Central memory CD4-positive, alpha-beta T cell (primary cell): Measurements from ENCODE around the gene CAPN2.

ENCODE experiments used
- DNase-seq: peaks from one replicate; pipeline ENCODE4 v3.0.0; 2022
- total RNA-seq, 3 experiments: gene quantifications; one replicate each; lab custom pipeline; 2026; lab: John Stamatoyannopoulos, UW

Gene CAPN2
- 56.9 to 422 (median 297) reads per million in 3 experiments for total RNA-seq

GRCh38 chr1:223712194-223712849 is at the start of gene CAPN2:
CAPN2 (plus strand) TSS chr1:223712539; CDS start chr1:223712641, 102 bp downstream.
- peak; percentile 55 for DNase-seq

- no peak for DNase-seq
Measured at GRCh38 chr1:223662943-223663342, 49.4 kb upstream of the CAPN2 start.

- no peak for DNase-seq
Measured at GRCh38 chr1:223664106-223664505, 48.2 kb upstream of the CAPN2 start.

- DNase-seq, result no peak
Measured at GRCh38 chr1:223665592-223666312, 46.6 kb upstream of the CAPN2 start, which contains the start of gene CAPN8. CAPN8 (minus strand) TSS chr1:223665701; CDS start chr1:223665646, 55 bp downstream.

DNA sequence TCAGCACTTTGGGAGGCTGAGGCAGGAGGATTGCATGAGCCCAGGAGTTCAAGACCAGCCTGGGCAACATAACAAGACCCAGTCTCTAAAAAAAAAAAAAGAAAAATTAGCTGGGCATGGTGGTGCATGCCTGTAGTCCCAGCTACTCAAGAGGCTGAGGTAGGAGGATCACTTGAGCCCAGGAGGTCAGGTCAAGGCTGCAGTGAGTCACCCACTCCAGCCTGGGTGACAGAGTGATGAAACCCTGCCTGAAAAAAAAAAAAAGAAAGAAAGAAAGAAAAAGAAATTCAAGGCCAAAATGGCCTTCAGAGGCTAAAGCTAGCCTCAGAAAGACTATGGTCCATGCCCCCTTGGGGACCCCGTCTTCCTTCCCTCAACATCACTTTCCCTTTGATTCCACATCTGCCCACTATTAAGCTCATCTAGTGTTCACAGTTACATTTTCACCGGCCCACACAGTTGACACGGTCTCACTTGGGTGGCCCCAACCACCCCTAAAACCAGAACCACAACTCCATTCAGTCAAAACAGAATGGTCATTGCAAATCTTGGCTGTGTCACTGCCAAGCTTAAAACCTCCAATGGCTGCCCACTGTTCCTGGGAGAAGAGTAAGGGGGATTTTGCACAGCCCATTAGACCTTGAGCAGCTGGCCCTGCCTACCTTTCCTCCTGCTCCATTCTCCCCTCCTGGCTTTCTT is 44.7 kb upstream of the CAPN2 start:
- no peak for DNase-seq

GRCh38 chr1:223669003-223669795 is 43.1 kb upstream of the CAPN2 start:
- DNase-seq, result no peak

DNA sequence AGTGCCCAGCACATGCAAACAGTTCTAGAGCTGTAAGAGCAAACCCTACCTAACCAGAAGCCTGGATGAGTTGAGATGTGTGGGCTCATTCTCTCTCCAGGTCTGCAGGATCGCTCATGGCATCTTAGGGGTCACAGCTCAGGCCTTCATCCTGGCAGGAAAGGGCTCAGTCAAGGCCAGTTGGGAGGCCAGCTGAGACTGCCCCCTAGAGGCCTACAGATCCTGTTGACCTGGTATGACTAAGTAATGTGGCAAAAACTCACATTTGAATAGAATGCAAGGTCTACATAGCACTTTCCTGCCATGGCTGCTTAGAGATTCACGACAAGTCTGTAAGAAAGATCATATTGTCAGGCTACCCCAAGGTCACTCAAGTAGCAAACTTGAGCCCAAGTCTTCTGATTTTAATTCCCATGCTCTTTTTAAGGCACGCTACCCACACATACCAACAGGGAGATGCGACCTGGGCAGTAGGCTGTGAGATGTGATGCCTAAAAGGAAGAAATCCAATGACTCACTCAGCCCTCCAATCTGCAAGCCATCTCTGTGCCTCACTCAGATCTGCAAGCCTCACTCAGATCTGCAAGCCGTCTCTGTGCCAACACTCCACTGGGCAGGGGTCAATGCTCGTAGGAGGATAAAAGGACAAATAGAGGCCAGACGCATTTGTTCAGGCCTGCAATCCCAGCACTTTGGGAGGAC is 41.7 kb upstream of the CAPN2 start:
- DNase-seq, result no peak

GRCh38 chr1:223674119-223674890 is 38.0 kb upstream of the CAPN2 start:
- DNase-seq, result no peak

GRCh38 chr1:223678841-223679240 is 33.5 kb upstream of the CAPN2 start:
- no peak for DNase-seq

- no peak for DNase-seq
Measured at GRCh38 chr1:223680188-223680587, 32.2 kb upstream of the CAPN2 start.

DNA sequence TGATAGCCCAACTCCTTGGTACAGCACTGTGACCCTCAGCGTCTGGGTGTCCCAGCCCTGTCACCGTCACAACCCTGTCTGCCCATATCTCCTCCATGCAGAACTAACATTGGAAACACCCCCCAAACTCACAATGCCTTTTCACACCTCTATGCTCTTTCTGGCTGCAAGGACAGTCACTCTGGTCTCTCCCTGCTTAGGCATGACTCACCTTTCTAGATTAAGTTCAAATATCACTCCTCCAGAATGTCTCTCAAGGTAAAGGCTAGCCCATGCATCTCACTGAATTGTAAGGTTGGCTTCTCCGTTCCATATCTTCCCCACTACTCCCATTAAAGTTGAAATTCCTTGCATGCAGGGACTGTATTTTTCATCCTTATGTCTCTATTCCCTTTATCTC is 29.8 kb upstream of the CAPN2 start:
- no peak for DNase-seq

DNA sequence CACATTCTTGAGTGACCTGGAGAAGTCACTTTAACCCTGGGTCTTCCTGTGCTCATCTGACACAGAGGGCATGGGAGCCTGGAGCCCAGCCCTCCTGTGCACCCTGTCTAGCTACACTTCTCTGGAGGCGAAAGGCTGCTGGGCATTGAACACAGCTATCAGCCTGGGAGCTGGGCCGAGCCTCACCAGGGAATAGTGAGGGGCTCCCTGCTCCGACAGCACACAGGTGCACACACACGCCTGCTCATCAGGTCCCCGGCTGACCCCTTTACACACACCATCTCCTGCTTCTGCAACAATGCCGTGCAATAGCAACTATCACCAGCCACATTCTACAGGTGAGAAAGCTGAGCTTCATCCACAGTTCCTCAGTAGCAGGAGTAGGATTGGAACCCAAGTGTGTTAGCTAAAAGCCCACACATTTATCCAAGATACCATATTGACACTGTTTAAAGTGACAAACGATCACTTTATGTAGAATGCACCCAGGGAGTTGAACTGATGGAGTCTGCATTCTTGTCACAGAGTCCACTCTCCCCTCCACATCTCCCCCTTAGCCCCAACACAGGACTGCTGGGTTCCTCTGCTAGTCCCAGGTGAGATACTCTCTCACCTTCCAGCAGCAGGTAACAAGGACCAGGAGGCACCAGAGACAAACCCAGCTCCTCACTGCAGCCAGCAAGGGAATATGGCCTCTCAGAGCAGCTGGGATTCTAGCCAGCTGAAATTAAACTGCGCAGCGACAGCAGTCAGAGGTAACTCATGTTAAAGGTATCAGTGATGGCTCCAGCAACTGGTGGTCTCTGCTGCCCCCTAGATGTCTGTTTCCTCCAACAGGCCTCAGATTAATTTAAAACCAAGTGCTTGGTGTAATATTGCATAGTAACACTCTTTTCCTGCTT is 28.5 kb upstream of the CAPN2 start:
- peak; percentile 40 for DNase-seq

DNA sequence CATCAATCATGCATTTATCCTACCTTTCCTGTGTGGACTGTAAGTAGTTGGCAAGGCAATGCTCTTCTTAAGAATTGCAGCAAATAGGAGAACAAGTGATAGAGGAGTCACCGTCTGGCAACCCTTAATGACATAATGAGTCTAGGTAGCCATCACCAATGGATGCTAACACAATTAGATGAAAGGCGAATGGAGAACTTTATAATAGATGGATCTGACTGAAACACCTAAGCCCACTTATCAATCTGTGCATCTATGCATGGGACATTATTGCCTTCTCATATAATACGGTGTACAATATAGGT is 27.9 kb upstream of the CAPN2 start:
- no peak for DNase-seq

DNA sequence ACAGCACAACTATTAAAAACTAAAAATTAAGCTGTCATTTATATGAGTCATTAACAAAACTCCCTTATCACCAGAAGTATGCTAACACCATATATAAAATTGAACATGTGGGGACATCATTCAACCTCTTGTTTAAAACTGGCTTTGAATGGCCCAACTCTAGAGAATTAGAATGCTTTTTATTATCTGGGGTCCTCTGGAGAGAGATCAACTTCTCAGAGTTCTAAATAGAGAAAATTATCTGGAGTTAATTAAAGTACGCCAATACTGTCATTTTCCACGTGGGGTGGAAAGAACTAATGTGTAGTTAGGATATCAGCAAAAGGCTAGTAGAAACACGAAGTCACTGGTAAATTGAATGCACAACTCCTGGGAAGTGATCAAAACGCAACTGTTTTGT is 21.2 kb upstream of the CAPN2 start:
- DNase-seq, result no peak

GRCh38 chr1:223695014-223695548 is 17.3 kb upstream of the CAPN2 start:
- no peak for DNase-seq

DNA sequence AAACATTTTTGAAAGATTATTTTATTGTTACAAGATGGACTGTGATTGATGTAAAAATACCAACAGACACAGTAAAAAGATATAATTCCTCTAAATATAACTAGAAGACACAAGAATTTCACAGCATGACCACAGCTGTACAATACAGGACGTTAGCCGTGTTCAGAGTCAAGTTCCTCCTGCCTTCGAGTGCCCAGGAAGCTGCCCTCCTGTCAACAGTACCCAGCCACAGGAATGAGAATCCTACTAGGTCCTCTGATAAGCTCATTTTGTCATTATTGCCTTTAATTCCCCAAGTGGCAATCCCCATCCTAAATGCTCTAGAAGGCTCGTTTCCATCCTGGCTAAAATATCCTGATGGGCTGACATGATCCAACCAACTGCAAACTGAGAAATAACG is 16.4 kb upstream of the CAPN2 start:
- no peak for DNase-seq

DNA sequence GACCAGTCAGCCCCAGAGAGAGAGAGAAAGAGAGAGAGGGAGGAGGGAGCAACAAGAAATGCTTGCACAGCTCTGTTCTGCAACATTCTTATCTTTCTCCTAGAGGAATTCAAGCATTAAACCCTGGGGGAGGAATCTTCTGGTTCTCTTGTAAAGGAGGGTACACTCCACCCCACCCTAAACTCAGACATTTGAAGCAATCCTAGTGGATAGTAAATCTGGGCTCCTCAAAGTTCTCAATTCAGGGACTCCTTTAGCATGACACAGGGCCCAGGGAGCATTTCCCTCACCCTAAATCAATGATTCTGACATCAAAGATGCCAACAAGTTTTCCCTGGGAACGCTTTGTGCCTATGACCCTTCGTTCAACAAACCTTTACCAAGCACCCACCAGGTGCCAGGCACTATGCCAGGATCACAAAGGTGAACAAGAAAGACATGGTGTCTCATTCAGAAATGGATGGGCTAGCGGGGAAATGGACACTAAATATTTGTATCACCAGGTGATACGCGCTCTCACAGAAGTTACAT is 11.9 kb upstream of the CAPN2 start:
- no peak for DNase-seq

- DNase-seq, result no peak
Measured at GRCh38 chr1:223700942-223701637, 11.2 kb upstream of the CAPN2 start.
